ACHN (cell line): Measurements from ENCODE around the gene ARMC8.

Experiments used
- DNase-seq: peaks from one replicate; pipeline ENCODE4 v3.0.0-alpha.2; 2015
- in situ Hi-C: cut with HindIII; loops from 2 replicates; pipeline ENCODE4 v1.10.0; 2017; ENCODE audit warnings: low sequenced_read_pairs, low pct_ligation_motif_present, low pct_unique_long_range_greater_than_20kb

ARMC8 gene

DNA sequence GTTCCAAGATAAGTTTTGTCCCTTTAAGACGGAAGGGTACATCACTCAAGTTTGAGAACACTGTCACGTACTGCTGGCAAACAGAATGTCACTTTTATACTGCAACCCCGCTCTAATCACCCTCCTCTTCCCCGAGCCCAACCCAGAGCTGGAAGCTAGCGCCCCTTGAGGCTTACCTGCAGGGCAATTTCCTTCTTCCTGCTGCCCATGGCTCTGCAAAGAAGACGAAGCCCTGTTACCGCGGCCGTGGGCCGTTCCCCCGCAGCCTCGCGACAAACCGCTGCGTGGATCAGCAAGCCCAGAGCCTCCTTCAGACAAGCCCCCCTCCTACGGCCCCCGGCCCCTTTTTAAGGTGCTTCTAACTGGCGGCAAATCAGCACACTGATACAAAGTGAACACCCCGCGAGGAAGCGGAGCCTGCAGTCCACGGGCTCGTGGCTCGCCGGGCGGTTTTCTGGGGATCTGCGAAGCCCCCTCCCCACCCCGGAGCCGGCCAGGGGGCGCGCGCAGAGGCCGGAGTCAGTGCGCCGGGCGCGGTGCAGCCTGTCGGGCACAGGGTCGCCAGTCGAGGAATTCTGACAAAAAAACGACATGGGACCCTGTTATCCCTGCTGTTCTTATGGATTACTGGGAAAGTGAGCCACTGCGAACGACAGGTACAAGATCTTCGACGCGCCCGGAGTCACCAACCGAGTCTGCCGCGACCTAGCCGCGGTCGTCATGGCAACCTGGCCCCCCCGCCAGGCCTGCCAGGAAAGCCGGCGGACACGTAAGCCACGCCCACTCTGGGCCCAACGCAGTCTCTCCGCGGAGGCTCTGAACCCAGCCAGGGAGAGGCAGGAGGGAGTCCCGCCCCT lies 142.3 kb downstream of the ARMC8 start, which contains the start of gene NME9:
TSS of gene NME9 (minus strand) at position 725 of the 857 bp plus-strand sequence. CDS start at position 209, 516 bp downstream.
- in situ Hi-C loops: no loop called here
- DNase-seq: peak; percentile 89

DNA sequence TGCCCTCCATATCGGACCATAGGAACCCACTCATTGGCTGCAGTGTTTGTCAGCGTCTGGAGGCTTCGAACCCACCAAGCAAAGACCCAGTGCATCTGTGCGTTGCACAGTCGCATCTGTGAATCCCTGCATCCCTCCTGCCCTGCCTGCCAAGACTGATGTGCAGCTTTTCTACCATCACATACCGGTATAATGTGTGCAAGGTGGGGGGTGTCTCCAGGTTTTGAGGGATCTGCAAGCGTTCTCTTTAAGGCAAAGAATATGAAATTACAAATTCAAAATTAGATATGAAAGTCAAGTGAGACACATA lies 142.8 kb downstream of the ARMC8 start:
- in situ Hi-C loops: no loop called here
- no peak for DNase-seq

DNA sequence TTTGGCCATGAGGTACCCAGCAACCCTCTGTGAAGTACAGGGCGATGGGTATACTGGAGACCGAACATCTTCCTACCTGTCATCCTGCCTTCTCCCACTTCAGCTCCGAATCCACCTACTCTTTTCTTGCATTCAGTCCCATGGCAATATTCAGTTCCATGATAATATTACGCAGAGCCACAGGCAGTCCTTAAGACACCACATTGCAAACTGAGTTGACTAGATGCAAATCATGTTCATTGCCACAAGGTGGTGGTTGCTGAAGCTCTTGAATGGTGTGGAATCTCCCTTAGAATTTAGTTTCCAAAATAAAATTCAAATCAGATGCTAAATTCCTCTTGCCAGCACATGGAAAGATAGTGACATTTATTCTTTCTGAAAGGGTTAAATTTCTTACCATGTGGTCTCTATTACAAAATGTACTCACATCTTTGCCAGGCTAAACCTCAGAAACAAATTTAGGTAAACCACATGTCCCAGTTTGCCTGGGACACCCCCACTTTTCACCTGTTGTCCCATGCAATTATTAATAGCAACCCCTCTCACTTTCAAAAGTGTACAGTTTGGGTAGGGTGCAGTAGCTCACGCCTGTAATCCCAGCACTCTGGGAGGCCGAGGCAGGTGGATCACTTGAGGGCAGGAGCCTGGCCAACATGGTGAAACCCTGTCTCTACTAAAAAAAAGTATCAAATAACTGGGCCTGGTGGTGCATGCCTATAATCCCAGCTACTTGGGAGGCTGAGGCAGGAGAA lies 144.2 kb downstream of the ARMC8 start:
- in situ Hi-C loops: no loop called here
- DNase-seq: no peak

DNA sequence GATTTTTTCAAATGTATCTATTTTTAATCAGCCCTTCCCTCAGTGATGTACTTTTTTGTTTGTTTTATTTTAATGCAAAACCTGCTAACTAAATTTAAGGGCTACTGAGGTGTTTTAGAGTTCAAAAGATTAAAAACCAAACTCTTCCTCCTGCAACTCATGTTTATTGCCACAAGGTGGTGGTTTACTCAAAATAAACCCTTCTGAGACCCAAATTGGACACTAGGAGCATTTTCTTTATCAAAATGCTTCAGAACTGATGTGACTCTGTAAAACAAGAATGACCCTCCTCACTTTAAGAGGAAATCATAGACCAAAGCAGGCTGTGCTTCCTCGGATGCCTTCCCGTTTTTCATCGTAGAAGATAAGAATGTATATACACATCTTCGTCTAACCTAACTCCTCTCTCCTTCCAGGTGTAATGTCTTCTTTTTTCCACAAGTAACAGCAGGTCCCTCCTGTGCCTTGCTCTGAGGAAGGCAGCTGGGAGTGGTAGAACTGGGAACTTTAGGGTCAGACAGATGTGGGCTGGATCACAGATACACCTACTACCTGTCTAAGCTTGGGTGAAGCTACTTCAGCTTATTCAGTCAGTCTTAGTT lies 145.5 kb downstream of the ARMC8 start:
- in situ Hi-C loops: no loop called here
- peak; percentile 49 for DNase-seq

DNA sequence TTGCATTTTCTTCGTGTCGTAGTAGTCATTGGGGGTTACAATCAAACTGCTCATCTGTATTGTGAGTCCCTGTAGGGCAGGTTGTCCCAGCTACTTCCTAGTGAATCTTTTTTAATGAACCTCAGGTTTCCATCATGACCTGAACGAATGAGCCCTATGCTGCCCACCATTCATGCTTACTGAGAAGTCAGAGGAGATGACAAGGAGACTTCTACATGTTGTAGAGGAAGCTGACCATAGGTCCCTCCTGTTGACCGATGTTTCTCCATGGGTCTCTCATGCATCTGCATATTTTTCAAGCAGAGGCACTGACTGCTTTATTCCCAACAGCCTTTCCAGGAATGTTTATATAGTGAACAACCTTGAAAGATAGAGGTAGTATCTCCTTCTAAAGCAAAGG lies 147.5 kb downstream of the ARMC8 start:
- no peak for DNase-seq
- in situ Hi-C loops: no loop called here

DNA sequence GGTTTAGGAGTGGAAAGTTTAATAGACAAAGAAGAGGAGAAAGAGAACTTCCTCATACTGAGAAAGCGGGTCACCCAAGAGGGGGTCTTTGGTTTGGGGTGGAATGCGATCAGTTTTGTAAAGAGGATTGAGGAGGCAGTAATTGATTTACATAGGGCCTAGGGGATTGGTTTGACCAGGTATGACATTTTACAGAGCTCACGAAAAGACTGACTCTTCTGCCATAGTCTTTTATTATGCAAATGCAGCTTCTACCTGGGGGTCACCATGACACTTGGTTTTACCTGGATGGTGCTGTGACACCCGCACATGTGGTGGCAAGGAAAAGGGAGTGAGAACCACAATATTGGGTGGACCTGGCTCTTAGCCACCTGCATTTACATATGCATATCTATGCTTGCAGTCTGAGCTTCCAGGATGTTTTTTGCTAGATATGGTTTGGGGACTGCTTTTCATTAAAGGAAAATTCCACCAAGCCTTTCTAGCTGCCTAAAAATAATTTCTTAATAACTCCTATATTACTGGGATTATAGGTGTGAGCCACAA lies 149.4 kb downstream of the ARMC8 start:
- DNase-seq: no peak

DNA sequence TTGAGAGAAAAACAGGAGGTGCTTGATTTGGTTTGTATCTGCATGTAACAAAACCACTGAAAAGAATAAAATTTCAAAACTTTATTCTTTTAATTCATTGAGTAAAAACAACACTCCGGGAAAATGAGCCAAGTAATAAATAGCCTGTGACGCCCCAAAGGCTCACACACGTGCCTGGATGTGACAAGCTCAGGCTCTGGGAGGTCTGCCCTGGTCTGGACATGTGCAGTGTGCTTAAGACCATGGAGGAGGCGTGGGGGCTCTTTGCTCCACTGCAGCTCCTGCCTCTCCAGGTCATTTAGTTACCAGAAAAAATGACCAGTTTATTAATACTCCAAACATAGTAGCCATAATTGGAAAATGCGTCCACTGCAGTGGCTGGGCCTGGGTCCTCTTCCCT lies 151.1 kb downstream of the ARMC8 start:
- no peak for DNase-seq
- in situ Hi-C loops: no loop called here

More for the DNA sequence above, 149.4 kb downstream of the ARMC8 start:
- in situ Hi-C loops: no loop called here

DNA sequence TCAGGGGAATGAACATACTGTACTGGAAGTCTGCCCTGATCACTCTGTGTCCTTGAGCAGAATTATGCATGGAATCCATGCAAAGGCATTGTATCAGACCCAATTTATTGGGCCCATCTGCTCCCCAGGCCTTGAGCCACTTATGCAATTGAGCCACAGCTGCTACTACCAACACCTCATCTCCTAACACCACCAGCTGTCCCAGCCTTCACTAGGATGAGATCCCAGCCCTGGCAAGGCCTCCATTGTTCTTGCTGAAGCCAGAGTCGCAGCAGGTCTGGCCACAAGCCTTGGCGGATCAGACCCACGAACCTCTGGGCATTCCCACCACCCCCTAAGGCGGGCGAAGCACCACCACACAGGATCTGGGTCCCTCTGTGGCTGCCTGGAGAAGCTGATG lies 151.7 kb downstream of the ARMC8 start:
- in situ Hi-C loops: no loop called here
- no peak for DNase-seq

DNA sequence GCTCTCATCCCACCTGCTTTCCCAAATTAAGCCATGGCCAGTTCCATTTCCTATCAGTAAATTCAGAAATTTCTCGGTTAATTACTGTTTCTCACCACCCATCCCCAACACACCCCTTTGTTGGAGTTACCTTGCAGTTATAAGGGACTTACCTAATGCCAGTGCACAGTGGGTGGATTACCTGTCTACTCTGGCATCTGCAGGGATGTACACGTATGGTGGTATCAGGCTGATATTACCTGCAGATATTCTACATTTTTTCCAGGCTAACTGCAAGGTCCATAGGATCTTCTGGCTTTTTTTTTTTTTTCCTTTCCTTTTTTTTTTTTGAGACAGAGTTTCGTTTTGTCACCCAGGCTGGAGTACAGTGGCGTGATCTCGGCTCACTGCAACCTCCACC lies 153.4 kb downstream of the ARMC8 start:
- in situ Hi-C loops: no loop called here
- no peak for DNase-seq

DNA sequence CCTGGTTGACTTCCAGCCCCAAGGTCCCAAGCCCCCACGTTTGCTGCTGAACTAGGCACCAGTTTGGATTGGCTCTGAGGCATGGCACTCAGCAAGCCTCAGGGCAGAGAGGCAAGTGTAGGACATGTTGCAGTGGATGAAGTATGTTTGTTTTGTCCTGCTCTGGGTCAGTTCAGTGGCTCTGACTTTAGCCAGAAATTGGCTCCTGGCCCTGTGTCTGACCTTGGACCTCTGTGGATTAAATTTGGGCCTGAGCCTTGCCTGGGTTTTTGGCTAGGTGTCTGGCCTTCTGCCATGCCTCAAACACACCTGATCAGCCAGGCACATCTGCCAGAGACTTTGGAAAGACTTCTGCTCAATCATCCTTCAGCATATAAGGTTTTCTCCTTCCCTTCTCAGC lies 157.7 kb downstream of the ARMC8 start:
- DNase-seq: no peak
- in situ Hi-C loops: no loop called here
